Measurements from ENCODE around the gene GLTP.
"Not testable (repeated sequence)": the region's sequence is repeated elsewhere in the genome, so short reads cannot be mapped to it uniquely, and the experiment has no call there.

GLTP gene, protein sequence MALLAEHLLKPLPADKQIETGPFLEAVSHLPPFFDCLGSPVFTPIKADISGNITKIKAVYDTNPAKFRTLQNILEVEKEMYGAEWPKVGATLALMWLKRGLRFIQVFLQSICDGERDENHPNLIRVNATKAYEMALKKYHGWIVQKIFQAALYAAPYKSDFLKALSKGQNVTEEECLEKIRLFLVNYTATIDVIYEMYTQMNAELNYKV

DNA sequence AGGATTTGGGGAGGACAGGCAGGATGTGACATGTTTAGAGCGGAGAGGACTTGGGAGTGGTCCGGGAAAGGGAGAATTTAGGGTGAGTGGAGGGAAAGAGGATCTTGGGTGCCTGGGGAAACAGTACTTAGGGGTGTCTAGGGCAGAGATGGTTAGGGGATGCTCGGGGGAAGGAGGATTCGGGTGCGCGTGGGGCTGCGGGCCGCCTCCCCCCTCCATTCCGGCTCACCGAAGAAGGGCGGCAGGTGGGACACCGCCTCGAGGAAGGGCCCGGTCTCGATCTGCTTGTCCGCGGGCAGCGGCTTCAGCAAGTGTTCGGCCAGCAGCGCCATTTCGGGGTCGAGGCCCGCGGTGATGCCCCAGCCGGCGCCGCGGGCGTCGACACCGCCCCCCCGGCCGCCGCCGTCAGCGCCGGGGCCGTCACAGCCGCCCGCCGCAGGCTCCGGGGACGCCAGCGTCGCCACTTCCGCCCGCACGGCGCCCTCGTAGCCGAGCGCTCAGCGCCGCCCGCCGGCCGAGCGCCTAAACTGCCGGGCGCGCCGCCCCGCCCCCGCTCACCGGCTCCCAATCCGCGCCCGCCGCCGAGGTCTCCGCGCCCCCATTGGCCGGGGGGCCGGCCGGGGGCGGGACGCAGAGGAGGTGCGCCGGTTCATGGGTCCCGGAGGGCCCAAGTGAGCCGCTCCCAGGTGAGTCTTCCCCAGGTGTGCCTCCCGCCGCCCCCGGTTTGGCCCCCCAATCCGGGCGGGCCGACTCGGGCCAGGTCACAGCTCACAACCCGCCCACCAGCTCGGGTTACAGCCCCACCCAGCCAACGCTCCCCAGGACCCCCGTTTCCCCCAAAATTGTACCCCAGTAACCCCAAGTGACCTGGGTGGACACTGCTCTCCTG is at the start of gene GLTP:
Gene GLTP, minus strand, starts transcription at position 499 of the 889 bp plus-strand sequence. Its CDS starts 167 bp downstream, at position 332.
- DNase-seq (ENCODE audit: low read depth): peak; percentile 41

DNA sequence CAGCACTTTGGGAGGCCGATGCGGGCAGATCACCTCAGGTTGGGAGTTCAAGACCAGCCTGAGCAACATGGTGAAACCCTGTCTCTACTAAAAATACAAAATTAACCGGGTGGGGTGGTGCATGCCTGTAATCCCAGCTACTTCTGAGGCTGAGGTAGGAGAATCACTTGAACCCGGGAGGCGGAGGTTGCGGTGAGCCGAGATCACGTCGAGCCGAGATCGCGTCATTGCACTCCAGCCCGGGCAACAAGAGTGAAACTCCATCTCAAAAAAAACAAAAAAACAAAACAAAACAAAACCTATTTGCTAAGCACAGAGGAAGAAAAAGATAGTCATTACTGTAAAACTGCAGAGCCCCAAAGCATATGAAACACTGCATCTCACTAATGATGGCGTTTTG is 49.0 kb upstream of the GLTP start:
- DNase-seq (ENCODE audit: low read depth): not testable (repeated sequence)

DNA sequence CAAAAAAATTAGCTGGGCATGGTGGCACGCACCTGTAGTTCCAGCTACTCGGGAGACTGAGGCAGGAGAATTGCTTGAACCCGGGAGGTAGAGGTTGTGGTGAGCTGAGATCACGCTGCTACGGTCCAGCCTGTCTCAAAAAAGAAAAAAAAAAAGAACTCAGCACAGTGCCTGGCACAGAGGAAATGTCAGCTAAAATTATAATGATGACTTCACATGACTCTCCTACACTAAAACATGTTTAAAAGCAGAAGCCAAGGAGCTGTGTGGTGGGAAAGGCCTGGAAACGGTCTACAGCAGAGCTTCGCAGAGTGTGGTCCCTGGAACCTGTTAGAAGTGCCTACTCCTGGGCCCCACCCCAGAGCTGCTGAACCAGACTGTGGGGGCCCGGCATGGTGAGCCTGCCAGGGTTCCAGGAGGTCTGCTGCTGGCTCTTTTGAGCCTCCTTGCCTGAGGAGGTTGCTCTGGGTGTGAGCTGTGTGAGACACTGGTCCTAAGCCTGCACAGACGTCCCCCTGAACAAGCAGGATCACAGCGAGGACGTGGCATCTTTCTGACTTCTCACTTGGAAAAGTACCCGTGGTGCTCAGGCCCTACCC is 47.8 kb upstream of the GLTP start:
- DNase-seq (ENCODE audit: low read depth): no peak

DNA sequence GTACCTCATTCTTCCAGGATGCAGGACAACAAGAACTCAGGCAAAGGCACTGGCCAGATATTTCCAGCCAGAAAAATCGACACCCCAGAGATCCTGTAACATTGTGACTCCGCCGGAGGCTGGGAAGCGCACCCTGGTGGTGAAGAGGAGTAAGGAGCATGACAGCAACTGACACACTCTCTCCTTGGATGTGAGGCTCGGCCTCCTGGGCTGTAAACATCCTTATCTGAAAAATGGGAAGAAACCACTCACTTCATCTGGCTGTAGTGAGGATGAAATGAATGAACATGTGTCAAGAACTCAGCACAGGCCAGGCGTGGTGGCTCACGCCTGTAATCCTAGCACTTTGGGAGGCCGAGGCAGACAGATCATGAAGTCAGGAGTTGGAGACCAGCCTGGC is 47.3 kb upstream of the GLTP start:
- no peak for DNase-seq (ENCODE audit: low read depth)

DNA sequence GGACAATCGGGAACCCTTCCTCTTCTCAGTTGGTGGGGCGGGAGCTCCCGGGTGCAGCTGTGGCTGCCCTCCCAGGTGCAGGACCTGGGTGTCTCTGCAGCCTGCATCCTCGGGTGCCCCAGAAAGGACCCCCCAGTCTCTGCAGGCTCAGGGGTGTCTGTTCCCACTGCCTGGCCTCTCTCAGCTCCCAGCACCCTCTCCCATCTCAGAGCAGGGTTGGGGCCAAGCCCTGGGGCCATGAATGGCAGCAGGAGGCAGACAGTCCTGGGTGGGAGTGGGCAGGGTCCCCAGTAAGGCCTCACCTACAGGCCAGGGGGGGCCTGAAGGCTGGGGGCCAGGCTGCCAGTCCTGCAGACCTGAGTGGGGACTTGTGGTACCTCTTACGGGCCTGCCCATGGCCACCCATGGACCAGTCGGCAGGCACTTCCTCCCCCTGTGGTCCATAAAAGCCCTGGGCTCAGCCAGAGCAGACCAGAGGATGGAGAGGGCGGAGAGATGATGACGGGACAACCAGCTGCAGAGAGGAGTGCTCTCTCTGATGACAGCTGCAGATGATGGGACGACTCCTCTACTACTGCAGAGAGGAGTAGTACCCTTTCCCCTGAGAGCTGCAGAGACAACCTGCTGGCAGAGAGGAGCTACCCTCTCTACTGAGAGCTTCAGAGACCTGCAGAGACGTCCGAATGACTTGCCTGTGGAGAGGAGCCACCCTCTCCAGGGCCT is 46.3 kb upstream of the GLTP start:
- DNase-seq (ENCODE audit: low read depth): no peak

DNA sequence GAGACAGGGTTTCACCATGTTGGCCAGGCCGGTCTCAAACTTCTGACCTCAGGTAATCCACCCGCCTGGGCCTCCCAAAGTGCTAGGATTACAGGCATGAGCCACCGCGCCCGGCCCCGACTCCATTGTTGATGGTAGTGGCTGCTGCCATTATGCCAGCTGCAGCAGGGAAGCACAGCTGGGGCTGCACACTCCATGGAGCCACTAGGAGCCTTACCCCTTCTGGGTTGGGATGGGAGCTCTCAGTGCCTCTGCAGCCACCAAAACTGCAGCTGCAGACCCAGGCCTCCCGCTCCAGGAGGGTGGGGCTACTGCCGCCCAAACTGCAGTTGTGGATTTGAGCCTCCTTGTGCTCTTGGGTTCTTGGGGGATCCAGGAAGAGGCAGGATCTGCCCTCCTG is 45.7 kb upstream of the GLTP start:
- DNase-seq (ENCODE audit: low read depth): no peak

DNA sequence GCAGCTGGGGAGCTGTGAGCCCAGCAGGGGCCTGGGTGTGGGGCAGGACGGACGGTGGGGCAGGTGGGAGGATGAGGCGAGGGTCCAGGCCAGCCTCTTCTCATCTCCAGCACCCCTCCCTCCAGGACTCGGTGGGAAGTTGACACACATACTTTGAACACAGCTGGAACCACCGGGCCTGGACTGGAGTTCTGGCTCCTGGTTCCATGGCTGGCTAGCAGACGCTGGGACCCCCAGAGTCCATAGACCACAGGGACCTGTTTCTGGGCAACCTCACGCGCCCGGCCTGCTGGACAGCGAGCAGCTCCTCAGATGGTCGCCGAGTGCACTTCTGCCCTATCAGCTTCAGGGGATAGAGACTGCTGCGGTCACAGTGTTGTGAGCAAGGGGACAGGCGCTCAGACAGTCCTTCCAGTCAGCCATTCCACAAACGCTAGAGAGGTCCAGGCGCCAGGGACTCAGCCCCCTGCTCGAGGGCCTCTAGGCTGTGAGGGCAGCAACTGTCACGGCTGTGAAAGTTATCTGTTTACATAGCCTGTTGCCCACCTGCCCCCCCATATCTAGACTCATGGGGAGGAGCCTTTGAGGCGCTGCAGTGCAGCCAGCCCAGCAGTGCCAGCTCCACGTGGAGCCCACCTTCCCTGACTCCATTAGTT is 45.0 kb upstream of the GLTP start:
- no peak for DNase-seq (ENCODE audit: low read depth)

DNA sequence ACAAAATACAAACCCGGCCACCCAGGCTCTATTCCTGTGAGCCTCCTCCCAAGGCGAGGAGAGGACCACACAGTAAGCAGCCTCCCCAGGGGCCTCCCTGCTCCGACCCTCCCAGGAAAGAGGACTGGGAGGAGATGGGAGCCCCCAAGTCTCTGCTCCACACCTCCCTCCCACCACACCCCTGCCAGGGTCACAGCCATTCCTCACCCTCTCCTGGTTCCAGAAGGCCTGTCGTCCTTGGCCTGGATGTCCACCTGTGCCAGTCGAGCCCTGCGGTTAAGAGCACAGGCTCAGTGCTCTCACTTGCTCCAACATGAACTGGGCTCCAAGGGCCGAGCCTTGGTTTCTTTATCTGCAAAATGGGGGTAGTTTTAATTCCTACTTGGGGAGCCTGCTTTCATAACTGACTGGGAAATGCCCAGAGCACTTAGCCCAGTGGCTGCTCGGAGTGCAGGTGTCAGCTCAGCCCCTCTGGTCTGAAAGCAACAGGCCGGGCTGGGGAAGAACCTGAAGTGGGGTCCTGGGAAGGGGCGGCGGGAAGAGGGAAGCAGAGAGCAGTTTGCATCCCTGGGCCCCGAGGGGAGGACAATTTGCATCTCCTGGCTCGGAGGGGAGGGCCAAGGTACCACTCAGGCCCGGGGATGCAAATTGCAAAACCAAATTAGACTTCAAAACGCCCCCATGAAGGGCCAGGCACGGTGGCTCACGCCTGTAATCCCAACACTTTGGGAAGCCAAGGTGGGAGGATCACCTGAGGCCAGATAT is 43.3 kb upstream of the GLTP start:
- no peak for DNase-seq (ENCODE audit: low read depth)

DNA sequence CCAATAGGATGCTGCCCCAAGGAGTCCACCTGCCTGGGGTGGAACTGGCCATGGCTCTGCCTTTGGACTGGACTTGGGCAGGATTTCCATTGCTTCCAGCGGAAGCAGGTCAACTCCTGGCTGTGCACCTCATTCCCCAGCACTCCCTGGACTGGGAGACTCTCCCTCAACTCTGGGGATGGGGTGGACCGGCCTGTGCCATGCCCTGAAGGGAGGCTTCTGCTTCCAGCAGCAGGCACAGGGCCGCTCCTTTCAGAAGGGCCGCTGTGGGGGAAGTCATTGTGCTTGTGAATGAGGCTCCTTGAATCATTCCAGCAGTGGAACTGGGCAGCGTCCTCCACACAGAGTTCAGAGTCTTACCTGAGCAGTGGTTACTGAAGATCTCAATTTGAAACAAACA is 42.7 kb upstream of the GLTP start:
- DNase-seq (ENCODE audit: low read depth): no peak

DNA sequence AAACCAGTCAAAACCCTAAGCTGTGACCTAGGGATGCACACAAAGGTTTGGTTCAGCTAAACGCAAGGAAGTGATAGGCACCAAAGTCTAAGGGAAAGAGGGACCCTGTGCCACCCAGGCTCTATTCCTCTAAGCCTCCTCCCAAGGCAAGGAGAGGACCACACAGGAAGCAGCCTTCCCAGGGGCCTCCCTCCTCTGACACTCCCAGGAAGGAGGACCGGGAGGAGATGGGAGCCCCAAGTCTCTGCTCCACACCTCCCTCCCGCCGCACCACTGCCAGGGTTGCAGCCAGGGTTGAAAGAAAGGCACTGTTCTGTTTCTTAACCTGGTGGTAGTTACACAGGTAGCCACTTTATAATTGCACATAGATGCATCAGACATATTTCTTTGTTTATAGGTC is 41.6 kb upstream of the GLTP start:
- DNase-seq (ENCODE audit: low read depth): no peak

DNA sequence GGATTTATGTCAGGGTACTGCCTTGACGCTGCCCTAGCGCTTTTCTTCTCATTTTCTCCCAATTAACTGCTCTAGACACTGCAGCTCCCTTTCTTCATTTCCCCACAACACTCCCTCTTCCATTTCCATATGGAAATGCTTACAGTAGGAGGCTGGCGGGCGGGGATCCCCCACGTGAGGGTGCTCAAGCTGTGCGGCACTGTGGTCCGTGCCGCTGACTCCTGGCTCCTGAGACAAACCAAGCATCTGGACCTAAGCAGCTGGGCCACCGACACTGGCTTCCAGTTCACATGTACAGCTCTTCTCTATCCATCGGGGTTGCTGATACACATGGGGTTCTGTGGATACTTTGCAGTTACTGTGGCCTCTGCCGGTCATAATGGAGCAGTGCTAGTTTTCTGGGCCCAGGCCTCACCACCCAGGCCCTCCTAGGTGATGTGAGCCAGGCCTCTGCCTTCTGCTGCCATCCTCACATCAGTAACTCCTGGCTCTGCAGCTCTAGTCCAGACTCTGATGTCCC is 40.0 kb upstream of the GLTP start:
- no peak for DNase-seq (ENCODE audit: low read depth)

DNA sequence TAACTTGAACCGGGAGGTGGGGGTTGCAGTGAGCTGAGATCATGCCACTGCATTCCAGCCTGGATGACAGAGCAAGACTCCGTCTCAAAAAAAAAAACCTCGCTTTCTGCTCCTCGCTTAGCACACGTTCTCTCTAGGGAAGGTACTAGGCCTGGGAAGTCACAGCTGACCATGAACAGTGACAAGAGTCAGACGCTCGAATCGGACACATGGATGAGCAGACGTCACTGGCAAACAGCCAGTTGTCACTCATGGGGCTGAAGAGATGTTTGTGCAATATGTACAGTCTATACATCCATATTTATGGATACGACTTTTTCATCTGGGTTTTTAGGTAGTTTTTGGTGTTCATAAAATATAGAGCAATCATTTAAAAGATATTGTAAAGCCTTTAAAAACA is 39.1 kb upstream of the GLTP start:
- DNase-seq (ENCODE audit: low read depth): no peak

DNA sequence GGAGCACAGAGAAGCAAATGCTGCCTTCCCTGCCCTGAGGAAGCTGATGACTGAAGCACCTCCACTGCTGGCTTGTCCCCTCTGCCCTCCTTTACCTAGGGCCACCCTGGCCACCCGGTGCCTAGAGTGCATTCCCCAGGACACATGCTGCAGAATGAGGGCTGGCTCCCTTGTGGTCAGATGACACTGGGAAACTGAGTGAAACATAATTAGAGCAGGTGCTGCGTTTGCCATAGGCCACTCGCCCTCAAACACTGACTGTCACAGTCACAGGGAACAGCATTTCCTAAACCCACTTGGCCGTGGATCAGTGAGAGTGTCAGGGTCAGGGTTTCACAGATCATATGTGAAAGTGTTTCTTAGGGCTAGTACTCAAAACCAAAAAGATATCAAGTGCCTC is 35.7 kb upstream of the GLTP start:
- DNase-seq (ENCODE audit: low read depth): no peak

DNA sequence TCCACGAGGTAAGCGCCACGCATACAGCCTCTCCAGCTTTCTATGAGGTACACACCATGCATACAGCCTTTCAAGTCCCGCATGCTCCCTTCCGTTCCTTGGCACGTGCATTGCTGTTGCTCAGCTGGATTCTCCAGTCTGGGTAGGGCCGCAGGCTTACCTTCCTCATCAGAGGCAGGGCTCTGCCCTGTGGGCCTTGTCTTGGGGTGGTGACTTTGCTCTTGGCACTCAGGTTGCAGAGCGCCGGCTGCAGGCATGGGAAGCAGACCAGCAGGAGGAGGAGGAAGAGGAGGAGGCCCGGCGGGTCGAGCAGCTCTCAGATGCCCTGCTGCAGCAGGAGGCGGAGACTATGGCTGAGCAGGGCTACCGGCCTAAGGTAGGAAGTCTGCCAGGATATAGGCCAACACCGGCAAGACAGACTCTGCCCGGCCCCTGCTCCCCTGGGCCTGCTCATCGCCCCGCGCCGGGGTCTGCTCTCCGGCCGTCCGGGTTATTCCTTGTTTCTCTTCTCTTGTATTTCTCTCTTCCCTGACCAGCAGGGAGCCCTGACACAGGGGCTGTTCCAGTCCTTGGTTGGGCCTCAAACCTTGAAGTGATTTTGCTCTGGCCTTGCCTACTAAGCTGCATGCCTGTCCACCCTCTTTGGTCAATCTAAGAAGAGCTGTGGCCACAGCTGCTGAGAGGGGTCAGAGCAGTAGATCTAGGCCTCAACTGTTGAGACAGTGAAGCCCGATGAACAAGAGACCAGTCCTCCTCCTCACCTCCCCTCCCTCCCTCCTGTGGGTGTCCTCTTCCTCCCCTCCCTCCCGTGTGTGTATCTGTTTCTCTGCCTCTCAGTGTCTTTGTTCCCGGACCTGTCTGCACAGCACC is 35.1 kb upstream of the GLTP start:
- DNase-seq (ENCODE audit: low read depth): no peak

DNA sequence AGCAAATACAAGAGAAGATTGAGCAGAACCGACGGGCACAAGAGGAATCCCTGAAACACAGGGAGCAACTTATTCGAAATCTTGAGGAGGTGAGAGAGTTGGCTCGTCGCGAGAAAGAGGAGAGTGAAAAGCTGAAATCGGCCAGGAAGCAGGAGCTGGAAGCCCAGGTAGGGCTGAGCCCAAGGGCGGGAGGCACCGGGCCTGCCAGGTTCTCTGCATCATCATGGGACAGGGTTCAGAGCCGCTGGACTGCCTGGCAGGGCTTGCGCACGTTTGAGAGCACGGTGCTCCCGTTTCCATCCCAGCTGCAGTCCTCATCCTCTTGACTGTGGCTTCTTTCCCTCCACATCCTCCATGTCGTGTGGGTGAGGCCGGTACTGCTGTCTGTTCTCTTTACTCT is 34.1 kb upstream of the GLTP start:
- DNase-seq (ENCODE audit: low read depth): no peak

DNA sequence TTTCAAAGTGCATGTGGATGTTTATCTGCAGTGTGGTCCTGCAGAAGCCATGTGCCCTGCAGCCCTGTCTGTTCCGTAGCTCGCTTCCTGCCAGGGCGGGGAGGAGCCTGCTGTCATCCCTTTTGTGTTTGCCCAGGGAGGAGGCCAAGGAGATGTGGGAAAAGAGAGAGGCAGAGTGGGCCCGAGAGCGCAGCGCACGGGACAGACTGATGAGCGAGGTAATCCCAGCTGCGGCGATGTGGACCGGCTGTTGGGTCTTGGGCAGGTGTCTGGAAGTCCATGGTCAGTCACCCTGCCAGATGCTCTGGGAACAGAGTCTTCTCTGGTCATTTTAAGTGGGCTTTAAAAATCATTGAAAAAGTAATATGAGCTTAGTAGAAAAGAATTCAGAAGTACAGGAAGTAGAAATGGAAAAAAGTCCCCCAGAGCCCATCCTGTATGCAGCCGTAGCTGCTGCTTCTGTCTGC is 32.5 kb upstream of the GLTP start:
- DNase-seq (ENCODE audit: low read depth): no peak

DNA sequence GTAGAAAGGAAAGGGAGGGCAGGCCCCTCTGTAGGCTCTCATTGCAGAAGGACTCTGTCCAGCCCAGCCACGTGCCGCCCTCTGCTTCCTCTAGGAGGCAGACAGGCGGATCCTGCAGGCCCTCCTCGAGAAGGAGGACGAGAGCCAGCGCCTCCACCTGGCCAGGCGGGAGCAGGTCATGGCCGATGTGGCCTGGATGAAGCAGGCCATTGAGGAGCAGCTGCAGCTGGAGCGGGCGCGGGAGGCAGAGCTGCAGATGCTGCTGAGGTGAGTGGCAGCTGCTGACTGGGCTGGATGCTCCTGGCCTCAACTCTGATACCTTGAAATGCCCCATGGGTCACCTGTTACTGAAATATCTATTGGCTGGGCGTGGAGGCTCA is 30.6 kb upstream of the GLTP start:
- DNase-seq (ENCODE audit: low read depth): no peak

DNA sequence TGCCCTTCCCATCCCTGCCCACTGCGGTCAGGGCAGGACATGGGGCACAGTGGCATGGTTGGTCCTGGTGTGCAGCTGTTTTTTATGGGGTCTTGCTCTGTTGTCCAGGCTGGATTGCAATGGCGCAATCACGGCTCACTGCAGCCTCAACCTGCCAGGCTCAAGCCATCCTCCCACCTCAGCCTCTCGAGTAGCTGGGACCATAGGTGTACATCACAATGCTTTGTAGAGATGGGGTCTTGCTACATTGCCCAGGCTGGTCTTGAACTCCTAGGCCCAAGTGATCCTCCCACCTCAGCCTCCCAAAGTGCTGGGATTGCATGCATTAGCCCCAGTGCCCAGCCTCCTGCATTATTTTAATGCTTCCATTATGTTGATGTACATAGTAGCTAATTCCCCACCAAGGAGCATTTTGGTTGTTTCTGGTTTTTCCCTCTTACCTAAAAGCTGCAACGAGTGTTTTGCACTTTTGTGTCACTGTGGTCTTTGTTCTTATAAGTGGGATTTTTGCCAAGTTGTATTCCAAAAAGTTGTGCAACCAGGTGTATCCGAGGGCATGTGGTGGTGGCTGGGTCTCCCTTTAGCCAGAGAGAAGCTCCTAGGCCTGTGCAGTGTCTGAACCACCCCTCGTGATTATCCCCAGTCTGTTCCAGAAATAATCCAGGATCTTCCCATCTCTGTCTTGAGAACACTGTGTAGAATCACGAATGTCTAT is 30.1 kb upstream of the GLTP start:
- no peak for DNase-seq (ENCODE audit: low read depth)

DNA sequence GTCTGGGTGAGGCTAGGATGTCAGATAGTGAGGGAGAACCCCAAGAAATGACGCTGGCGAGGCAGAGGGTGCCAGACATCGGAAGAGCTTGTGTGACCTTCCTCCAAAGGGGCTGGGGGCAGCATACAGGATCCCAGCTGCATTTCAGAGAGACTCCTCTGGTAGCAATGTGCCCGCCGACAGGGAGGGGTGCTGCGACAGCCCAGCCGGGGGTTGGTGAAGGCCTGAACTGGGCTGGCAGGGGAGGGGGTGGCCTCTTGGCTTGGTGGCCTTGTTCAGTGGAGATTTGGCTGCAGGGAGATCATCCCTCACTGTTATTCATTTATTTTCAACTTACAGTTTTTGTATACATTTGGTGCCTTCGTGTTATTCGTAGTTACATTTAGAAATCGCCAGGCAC is 25.0 kb upstream of the GLTP start:
- DNase-seq (ENCODE audit: low read depth): no peak
